ENCODE results near the gene CSF2.

- TF ChIP-seq, protein P1, sequence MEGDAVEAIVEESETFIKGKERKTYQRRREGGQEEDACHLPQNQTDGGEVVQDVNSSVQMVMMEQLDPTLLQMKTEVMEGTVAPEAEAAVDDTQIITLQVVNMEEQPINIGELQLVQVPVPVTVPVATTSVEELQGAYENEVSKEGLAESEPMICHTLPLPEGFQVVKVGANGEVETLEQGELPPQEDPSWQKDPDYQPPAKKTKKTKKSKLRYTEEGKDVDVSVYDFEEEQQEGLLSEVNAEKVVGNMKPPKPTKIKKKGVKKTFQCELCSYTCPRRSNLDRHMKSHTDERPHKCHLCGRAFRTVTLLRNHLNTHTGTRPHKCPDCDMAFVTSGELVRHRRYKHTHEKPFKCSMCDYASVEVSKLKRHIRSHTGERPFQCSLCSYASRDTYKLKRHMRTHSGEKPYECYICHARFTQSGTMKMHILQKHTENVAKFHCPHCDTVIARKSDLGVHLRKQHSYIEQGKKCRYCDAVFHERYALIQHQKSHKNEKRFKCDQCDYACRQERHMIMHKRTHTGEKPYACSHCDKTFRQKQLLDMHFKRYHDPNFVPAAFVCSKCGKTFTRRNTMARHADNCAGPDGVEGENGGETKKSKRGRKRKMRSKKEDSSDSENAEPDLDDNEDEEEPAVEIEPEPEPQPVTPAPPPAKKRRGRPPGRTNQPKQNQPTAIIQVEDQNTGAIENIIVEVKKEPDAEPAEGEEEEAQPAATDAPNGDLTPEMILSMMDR (IDR thresholded peaks at IDR 0.05; ENCODE audit: insufficient read depth, low read length): no peak
- TF ChIP-seq POLR2AphosphoS5 (IDR thresholded peaks at IDR 0.05; ENCODE audit: low read depth): no peak
Observed at GRCh38 chr5:132112111-132112510, 38.5 kb downstream of the CSF2 start.

All from HL-60 (cell line).